ENCODE measurements around the gene C1orf50.
"Not testable (repeated sequence)": the region's sequence is repeated elsewhere in the genome, so short reads cannot be mapped to it uniquely, and the experiment has no call there.

Gene C1orf50

GRCh38 chr1:42739753-42740700 is 27.0 kb upstream of the C1orf50 start, which contains the start of gene CLDN19:
Gene CLDN19 (minus strand): TSS chr1:42740236. CDS start chr1:42740063, 173 bp downstream.
- DNase-seq (ENCODE audit: low read depth), result no peak

GRCh38 chr1:42740851-42741580 is 26.0 kb upstream of the C1orf50 start:
- DNase-seq (ENCODE audit: low read depth), result no peak

GRCh38 chr1:42741706-42742105 is 25.3 kb upstream of the C1orf50 start:
- no peak for DNase-seq (ENCODE audit: low read depth)

- no peak for DNase-seq (ENCODE audit: low read depth)
Observed at GRCh38 chr1:42742141-42742540, 24.9 kb upstream of the C1orf50 start.

GRCh38 chr1:42742617-42743316 is 24.3 kb upstream of the C1orf50 start:
- DNase-seq (ENCODE audit: low read depth), result no peak

- DNase-seq (ENCODE audit: low read depth), result no peak
Observed at GRCh38 chr1:42743317-42744147, 23.5 kb upstream of the C1orf50 start.

- DNase-seq (ENCODE audit: low read depth), result no peak
Observed at GRCh38 chr1:42744148-42744413, 23.0 kb upstream of the C1orf50 start.

- DNase-seq (ENCODE audit: low read depth), result no peak
Observed at GRCh38 chr1:42745851-42746250, 21.2 kb upstream of the C1orf50 start.

GRCh38 chr1:42746436-42747105 is 20.5 kb upstream of the C1orf50 start:
- DNase-seq (ENCODE audit: low read depth), result no peak

- peak; percentile 35 for DNase-seq (ENCODE audit: low read depth)
Observed at GRCh38 chr1:42747125-42747524, 19.9 kb upstream of the C1orf50 start.

- no peak for DNase-seq (ENCODE audit: low read depth)
Observed at GRCh38 chr1:42748021-42748420, 19.0 kb upstream of the C1orf50 start.

GRCh38 chr1:42748461-42749410 is 18.3 kb upstream of the C1orf50 start:
- no peak for DNase-seq (ENCODE audit: low read depth)

GRCh38 chr1:42750041-42750440 is 17.0 kb upstream of the C1orf50 start:
- DNase-seq (ENCODE audit: low read depth), result no peak

- DNase-seq (ENCODE audit: low read depth), result not testable (repeated sequence)
Observed at GRCh38 chr1:42751511-42752070, 15.5 kb upstream of the C1orf50 start.

- DNase-seq (ENCODE audit: low read depth), result no peak
Observed at GRCh38 chr1:42752284-42752683, 14.8 kb upstream of the C1orf50 start.

- DNase-seq (ENCODE audit: low read depth), result no peak
Observed at GRCh38 chr1:42753070-42753469, 14.0 kb upstream of the C1orf50 start.

- no peak for DNase-seq (ENCODE audit: low read depth)
Observed at GRCh38 chr1:42756956-42757891, 9.8 kb upstream of the C1orf50 start.

- DNase-seq (ENCODE audit: low read depth), result no peak
Observed at GRCh38 chr1:42757892-42758275, 9.2 kb upstream of the C1orf50 start.

GRCh38 chr1:42758641-42759040 is 8.4 kb upstream of the C1orf50 start:
- DNase-seq (ENCODE audit: low read depth), result no peak
